ENCODE data around the gene KLHL24. TPM values are rescaled to one million over a fixed set of nuclear protein-coding genes. Genes with fewer than 3 reads are reported as not detected.

KLHL24 gene
- total RNA-seq, 1 experiment from 2014 or later = 17.7 TPM

GRCh38 chr3:183698318-183698751 lies 62.9 kb downstream of the KLHL24 start:
- DNase-seq = no peak
- no peak overlapping the region for H2AFZ ChIP-seq (ENCODE audit: low read length)
- peak overlapping the region; percentile 80 for H3K14ac ChIP-seq (ENCODE audit: insufficient read depth, low read length)
- H4K91ac ChIP-seq (ENCODE audit: insufficient read length, low read depth, low read length) = no peak overlapping the region
- peaks cover 5 to 6% (median 5%) of the 10 kb centered on the region in 3 experiments; a peak in 6 of 7 replicates for H3K36me3 Mint-ChIP-seq (ENCODE audit: insufficient read depth in 1 of 3, low read depth in 3 of 3)
- no peak overlapping the region for H3K23ac ChIP-seq (ENCODE audit: insufficient read length, low read depth, low read length)
- no peak overlapping the region for H2BK5ac ChIP-seq (ENCODE audit: insufficient read length, low read length)
- no peaks in the 10 kb centered on the region for H3K27me3 Mint-ChIP-seq (ENCODE audit: low read depth)
- no peak overlapping the region for H3T11ph ChIP-seq (ENCODE audit: low read length)
- no peaks in the 10 kb centered on the region for H3K27me3 ChIP-seq (ENCODE audit: insufficient read depth, low read length)
- H3K27ac ChIP-seq (ENCODE audit: insufficient read length, low read depth, low read length) = no peak overlapping the region
- H3K4me1 ChIP-seq (ENCODE audit: insufficient read depth, low read length) = peaks cover 3% of the 10 kb centered on the region; the same call in 1 of the 2 replicates
- no peak overlapping the region for H2AK5ac ChIP-seq (ENCODE audit: insufficient read length, low read length)
- peak overlapping the region; percentile 92 for H3K9ac ChIP-seq (ENCODE audit: extremely low read depth, insufficient read length, low read length)
- H4K5ac ChIP-seq (ENCODE audit: insufficient read length, low read depth, low read length) = no peak overlapping the region
- no peak overlapping the region; the same call in 1 of the 2 replicates for H3K4ac ChIP-seq (ENCODE audit: low read depth, low read length)
- no peak overlapping the region for H2BK20ac ChIP-seq (ENCODE audit: low read depth, low read length, poor library complexity, severe bottlenecking)
- H3K23me2 ChIP-seq (ENCODE audit: insufficient read length, low read depth, low read length, poor library complexity, severe bottlenecking) = peaks cover 8% of the 10 kb centered on the region
- no peaks in the 10 kb centered on the region for H3K9me3 Mint-ChIP-seq
- no peaks in the 10 kb centered on the region for H3K79me1 ChIP-seq (ENCODE audit: insufficient read depth, low read depth, low read length, poor library complexity, severe bottlenecking)
- no peak overlapping the region for H3K56ac ChIP-seq (ENCODE audit: insufficient read length, low read depth, low read length)
- H3K4me3 Mint-ChIP-seq = peak overlapping the region; percentile 72 to 89
- WGBS (ENCODE audit: extremely low coverage, insufficient read length, low lambda C conversion rate) = no CpG with 5 or more reads among the region's 13 CpGs
- H2BK120ac ChIP-seq (ENCODE audit: low read depth, low read length, poor library complexity, severe bottlenecking) = no peak overlapping the region
- H3K79me2 ChIP-seq (ENCODE audit: insufficient read depth, low read length) = peaks cover 39% of the 10 kb centered on the region; the same call in 1 of the 2 replicates
- H4K8ac ChIP-seq (replicated peaks; ENCODE audit: insufficient read length, low read depth, low read length) = no peak overlapping the region
- no peaks in the 10 kb centered on the region for H3K9me3 ChIP-seq (ENCODE audit: control insufficient read depth, low read depth, low read length)
- peaks cover 29 to 37% of the 10 kb centered on the region in 2 experiments for H3K4me1 Mint-ChIP-seq
- peak overlapping the region in 2 of 3 experiments; percentile 80 to 94; a peak in 4 of 7 replicates for H3K27ac Mint-ChIP-seq
- H3K18ac ChIP-seq (ENCODE audit: insufficient read length, low read depth, low read length) = peak overlapping the region; percentile 4
- no peaks in the 10 kb centered on the region for H4K20me1 ChIP-seq (ENCODE audit: control insufficient read depth, insufficient read depth, insufficient read length)
- peak overlapping the region; percentile 80 for H3K4me2 ChIP-seq (ENCODE audit: insufficient read depth, insufficient read length, low read length)
- H2BK15ac ChIP-seq (ENCODE audit: low read depth, low read length) = no peak overlapping the region
- TF ChIP-seq CTCF (conservative IDR thresholded peaks at IDR 0.05) = no peak
- no peak overlapping the region for H2BK12ac ChIP-seq (ENCODE audit: insufficient read length, low read depth, low read length)

Data from H9 (cell line).